ENCODE results near the gene PLA2G4E. TPM values are rescaled to one million over a fixed set of nuclear protein-coding genes. Genes with fewer than 3 reads are reported as not detected.

Gene PLA2G4E
- polyA plus RNA-seq, 3 donors: not detected

DNA sequence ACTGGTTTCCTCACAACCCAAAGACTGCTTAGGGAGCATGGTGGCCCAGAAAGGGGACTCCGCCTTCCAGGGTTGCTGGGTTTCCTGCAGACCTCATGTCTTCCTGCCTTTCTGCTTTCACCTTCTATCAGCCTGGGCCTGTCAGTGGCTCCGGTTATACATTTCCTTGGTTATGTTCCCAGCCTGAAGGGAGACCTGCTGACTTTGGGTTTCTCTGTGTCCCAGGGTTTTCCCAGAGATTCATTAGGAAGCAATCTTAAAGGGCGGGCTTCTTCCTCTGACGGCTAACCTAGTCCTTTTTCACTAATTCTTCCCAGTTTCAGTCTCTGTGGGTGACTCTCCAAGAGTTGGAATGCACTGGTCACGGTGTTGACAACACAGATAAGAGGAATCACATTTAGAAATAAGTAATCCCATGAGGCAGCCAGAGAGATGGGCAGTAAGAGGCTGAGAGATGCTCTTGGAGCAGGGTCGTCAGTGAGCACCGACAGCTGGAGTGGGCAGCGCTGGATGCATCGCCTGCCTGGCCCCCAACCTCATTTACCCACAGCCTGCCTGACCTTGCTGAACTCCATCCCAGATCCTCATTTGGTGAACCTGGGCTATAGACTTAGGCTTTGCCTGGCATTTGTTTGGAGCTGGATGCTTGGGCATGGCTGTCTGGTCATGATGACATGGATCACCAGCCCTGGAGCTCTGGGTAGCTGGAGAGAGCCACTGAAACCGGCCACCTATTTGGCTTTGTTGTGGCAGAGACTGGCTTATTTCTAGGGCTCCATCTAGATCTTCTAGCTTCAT is 38.5 kb downstream of the PLA2G4E start:
- peaks cover 14% of the 10 kb centered on the region for H3K4me1 Mint-ChIP-seq
- no peaks in the 10 kb centered on the region for H3K27me3 ChIP-seq (ENCODE audit: control insufficient read depth in 2 of 2, insufficient read depth in 2 of 2, low read length in 2 of 2)
- no peak overlapping the region for H3K27ac Mint-ChIP-seq
- intact Hi-C loops (cut with micrococcal nuclease): loop anchor here in 1 of 2 donors (10.0 kb wide), 1 partner anchor 102 kb away; no protein-coding TSS in a partner anchor
- no peaks in the 10 kb centered on the region for H3K79me2 ChIP-seq (ENCODE audit: insufficient read depth, low read length)
- no peaks in the 10 kb centered on the region for H3K4me1 ChIP-seq (ENCODE audit: control insufficient read depth in 1 of 2, insufficient read depth in 2 of 2, low read length in 2 of 2)
- TF ChIP-seq, protein P1, sequence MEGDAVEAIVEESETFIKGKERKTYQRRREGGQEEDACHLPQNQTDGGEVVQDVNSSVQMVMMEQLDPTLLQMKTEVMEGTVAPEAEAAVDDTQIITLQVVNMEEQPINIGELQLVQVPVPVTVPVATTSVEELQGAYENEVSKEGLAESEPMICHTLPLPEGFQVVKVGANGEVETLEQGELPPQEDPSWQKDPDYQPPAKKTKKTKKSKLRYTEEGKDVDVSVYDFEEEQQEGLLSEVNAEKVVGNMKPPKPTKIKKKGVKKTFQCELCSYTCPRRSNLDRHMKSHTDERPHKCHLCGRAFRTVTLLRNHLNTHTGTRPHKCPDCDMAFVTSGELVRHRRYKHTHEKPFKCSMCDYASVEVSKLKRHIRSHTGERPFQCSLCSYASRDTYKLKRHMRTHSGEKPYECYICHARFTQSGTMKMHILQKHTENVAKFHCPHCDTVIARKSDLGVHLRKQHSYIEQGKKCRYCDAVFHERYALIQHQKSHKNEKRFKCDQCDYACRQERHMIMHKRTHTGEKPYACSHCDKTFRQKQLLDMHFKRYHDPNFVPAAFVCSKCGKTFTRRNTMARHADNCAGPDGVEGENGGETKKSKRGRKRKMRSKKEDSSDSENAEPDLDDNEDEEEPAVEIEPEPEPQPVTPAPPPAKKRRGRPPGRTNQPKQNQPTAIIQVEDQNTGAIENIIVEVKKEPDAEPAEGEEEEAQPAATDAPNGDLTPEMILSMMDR (IDR thresholded peaks at IDR 0.05): no peak
- WGBS (ENCODE audit: insufficient coverage): 89% methylated on average over 6 of the region's 10 CpGs
- no peaks in the 10 kb centered on the region for H3K9me3 ChIP-seq (replicated peaks in 1 of 2; ENCODE audit: control insufficient read depth in 1 of 2, insufficient read depth in 1 of 2, low read length in 2 of 2)
- H2AFZ ChIP-seq (ENCODE audit: insufficient read depth, low read depth, low read length, poor library complexity, severe bottlenecking): no peak overlapping the region
- no peak overlapping the region for H3K9ac ChIP-seq (ENCODE audit: insufficient read depth, low read length, poor library complexity, severe bottlenecking)
- no peaks in the 10 kb centered on the region for H3K9me3 Mint-ChIP-seq
- no peak overlapping the region for H3K4me3 ChIP-seq (replicated peaks in 1 of 3; ENCODE audit: low read depth in 2 of 3, low read length in 3 of 3)
- H4K20me1 ChIP-seq (ENCODE audit: insufficient read depth, low read length): no peaks in the 10 kb centered on the region
- H3K4me3 Mint-ChIP-seq: no peak overlapping the region
- H3K27ac ChIP-seq (ENCODE audit: low read depth in 1 of 2, low read length in 2 of 2): no peak overlapping the region
- H3K27me3 Mint-ChIP-seq (ENCODE audit: low read depth in 3 of 3): peaks cover 0 to 5% (median 5%) of the 10 kb centered on the region in 3 donors
- no peak overlapping the region for H3K4me2 ChIP-seq (replicated peaks; ENCODE audit: extremely low read depth, low read length, poor library complexity, severe bottlenecking)
- no peak for DNase-seq
- no peaks in the 10 kb centered on the region for H3K36me3 ChIP-seq (replicated peaks in 1 of 2; ENCODE audit: control insufficient read depth in 1 of 2, insufficient read depth in 2 of 2, low read length in 2 of 2)
- H3K36me3 Mint-ChIP-seq: no peaks in the 10 kb centered on the region

DNA sequence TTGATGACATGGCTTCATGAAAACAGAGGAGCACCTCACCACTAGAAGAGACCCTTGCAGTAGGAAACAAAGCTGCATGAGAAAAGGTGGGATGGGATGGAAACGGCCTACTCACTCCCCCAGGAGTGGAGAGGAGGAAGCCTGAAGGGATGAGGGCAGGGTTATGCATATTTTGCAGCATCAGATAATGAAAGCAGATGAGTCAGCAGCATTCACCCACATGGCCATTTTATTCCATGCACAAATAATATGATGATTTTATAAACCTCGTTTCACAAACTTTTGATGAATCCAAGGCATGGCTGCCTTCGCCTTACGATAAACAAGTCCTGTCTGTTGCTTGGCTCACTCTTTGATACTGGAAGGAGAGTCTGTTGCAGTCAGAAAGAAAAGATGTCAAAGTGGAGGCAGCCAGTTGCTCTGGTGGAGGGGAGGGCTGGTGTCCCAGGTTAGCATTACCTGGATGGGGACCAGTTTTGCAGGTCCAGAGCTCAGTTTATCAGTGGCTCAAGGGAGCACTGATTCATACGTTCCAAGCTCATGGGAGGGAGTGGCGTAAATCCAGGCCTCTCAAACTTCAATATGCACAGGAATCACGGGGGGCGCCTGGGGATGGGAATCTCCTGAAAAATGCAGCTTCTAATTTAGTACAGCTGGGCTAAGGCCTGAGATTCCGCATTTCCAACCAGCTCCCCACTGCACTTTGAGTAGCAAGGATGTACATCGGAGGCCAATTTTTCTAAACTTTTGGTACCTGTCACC is 39.3 kb downstream of the PLA2G4E start:
- no peaks in the 10 kb centered on the region for H3K9me3 Mint-ChIP-seq
- H3K36me3 Mint-ChIP-seq: no peaks in the 10 kb centered on the region
- 97% methylated on average over 7 of the region's 10 CpGs for WGBS (ENCODE audit: insufficient coverage)
- peaks cover 11% of the 10 kb centered on the region for H3K4me1 Mint-ChIP-seq
- DNase-seq: no peak
- H3K4me2 ChIP-seq (replicated peaks; ENCODE audit: extremely low read depth, low read length, poor library complexity, severe bottlenecking): no peak overlapping the region
- no peaks in the 10 kb centered on the region for H3K27me3 ChIP-seq (ENCODE audit: control insufficient read depth in 2 of 2, insufficient read depth in 2 of 2, low read length in 2 of 2)
- H3K79me2 ChIP-seq (ENCODE audit: insufficient read depth, low read length): no peaks in the 10 kb centered on the region
- H3K9me3 ChIP-seq (replicated peaks in 1 of 2; ENCODE audit: control insufficient read depth in 1 of 2, insufficient read depth in 1 of 2, low read length in 2 of 2): no peaks in the 10 kb centered on the region
- H4K20me1 ChIP-seq (ENCODE audit: insufficient read depth, low read length): no peaks in the 10 kb centered on the region
- peaks cover 0 to 5% (median 3%) of the 10 kb centered on the region in 3 donors for H3K27me3 Mint-ChIP-seq (ENCODE audit: low read depth in 3 of 3)
- no peak overlapping the region for H3K9ac ChIP-seq (ENCODE audit: insufficient read depth, low read length, poor library complexity, severe bottlenecking)
- TF ChIP-seq, protein P1 (IDR thresholded peaks at IDR 0.05): no peak
- H2AFZ ChIP-seq (ENCODE audit: insufficient read depth, low read depth, low read length, poor library complexity, severe bottlenecking): no peak overlapping the region
- no peak overlapping the region for H3K27ac ChIP-seq (ENCODE audit: low read depth in 1 of 2, low read length in 2 of 2)
- H3K36me3 ChIP-seq (replicated peaks in 1 of 2; ENCODE audit: control insufficient read depth in 1 of 2, insufficient read depth in 2 of 2, low read length in 2 of 2): no peaks in the 10 kb centered on the region
- peak overlapping the region in 1 of 7 donors; percentile 79 for H3K27ac Mint-ChIP-seq
- H3K4me3 ChIP-seq (replicated peaks in 1 of 3; ENCODE audit: low read depth in 2 of 3, low read length in 3 of 3): no peak overlapping the region
- no peak overlapping the region for H3K4me3 Mint-ChIP-seq
- intact Hi-C loops (cut with micrococcal nuclease): loop anchor here in 1 of 2 donors (10.0 kb wide), 1 partner anchor 103 kb away; no protein-coding TSS in a partner anchor
- no peaks in the 10 kb centered on the region for H3K4me1 ChIP-seq (ENCODE audit: control insufficient read depth in 1 of 2, insufficient read depth in 2 of 2, low read length in 2 of 2)

Measured in CD14-positive monocyte (primary cell).